A549 (cell line): ENCODE results near the gene XPC.

Experiments
- CHD2 ChIP-seq: fragments of 150-350 bp; IDR thresholded peaks from 2 replicates; pipeline ENCODE4 v1.6.1; 2014; ENCODE audit warnings: low read length; ENCODE audit not compliant: partially characterized antibody
- CTCF ChIP-seq: fragments of >200 bp; sonication (Bioruptor Twin); formaldehyde crosslinking; IDR thresholded peaks from 3 replicates; pipeline ENCODE4 v1.5.1; 2016
- EP300 ChIP-seq, 2 experiments: fragments of >200 bp; sonication (Bioruptor Twin); formaldehyde crosslinking; IDR thresholded peaks; 2 replicates in 1 of 2; 3 replicates in 1 of 2; pipeline ENCODE4 v1.6.1; 2016 to 2017
- ESRRA ChIP-seq: fragments of 150-350 bp; IDR thresholded peaks from 2 replicates; pipeline ENCODE4 v1.6.1; 2014; ENCODE audit warnings: mild to moderate bottlenecking, low read length, borderline replicate concordance
- HOXA7 ChIP-seq: fragments of 250-450 bp; sonication (Bioruptor Pico); IDR thresholded peaks from 2 replicates; pipeline ENCODE4 v1.5.0; 2020; ENCODE audit warnings: mild to moderate bottlenecking, moderate library complexity
- MAX ChIP-seq: IDR thresholded peaks from 2 replicates; pipeline ENCODE4 v1.6.1; 2012
- MYC ChIP-seq: IDR thresholded peaks from 2 replicates; pipeline ENCODE4 v1.6.1; 2012; ENCODE audit warnings: mild to moderate bottlenecking, inconsistent platforms, low read length, improper control_type of control experiment, borderline replicate concordance
- NFE2L2 ChIP-seq: fragments of 150-350 bp; conservative IDR thresholded peaks from 2 replicates; pipeline ENCODE4 v1.6.1; 2014; ENCODE audit warnings: low read length
- PBX3 ChIP-seq: IDR thresholded peaks from 2 replicates; pipeline ENCODE4 v1.6.1; 2012
- POLR2A ChIP-seq: IDR thresholded peaks from 2 replicates; pipeline ENCODE4 v1.6.1; 2012; ENCODE audit warnings: mild to moderate bottlenecking, low read length
- RARB ChIP-seq: fragments of 250-450 bp; sonication (Bioruptor Pico); IDR thresholded peaks from 2 replicates; pipeline ENCODE4 v1.8.0; 2021; ENCODE audit warnings: mild to moderate bottlenecking, moderate library complexity
- REST ChIP-seq: fragments of 200-600 bp; sonication (generic); IDR thresholded peaks from 2 replicates; pipeline ENCODE4 v1.6.1; 2016; ENCODE audit warnings: antibody characterized with exemption, mild to moderate bottlenecking, moderate library complexity
- USF2 ChIP-seq: fragments of 450-650 bp; IDR thresholded peaks from 2 replicates; pipeline ENCODE4 v1.6.1; 2014; ENCODE audit warnings: antibody characterized with exemption

- no peak for TF ChIP-seq CTCF
- TF ChIP-seq EP300 (IDR thresholded peaks at IDR 0.05): no peak
- no peak for TF ChIP-seq USF2
- no peak for TF ChIP-seq POLR2A
- TF ChIP-seq PBX3: no peak
- TF ChIP-seq HOXA7 (CRISPR knock-in tag): no peak
- no peak for TF ChIP-seq MYC
- TF ChIP-seq REST: no peak
- TF ChIP-seq ESRRA: no peak
- TF ChIP-seq MAX: no peak
- no peak for TF ChIP-seq RARB (CRISPR knock-in tag)
- no peak for TF ChIP-seq NFE2L2
- TF ChIP-seq CHD2: no peak
These were observed 4.7 kb upstream of the XPC start for GRCh38 chr3:14183015-14183577.
